GM18517 (cell line): ENCODE measurements around the gene ATOSB.
A peak's percentile ranks its signal among the peaks of the same experiment; 100 is the strongest.

ENCODE experiments used
- ATAC-seq: cut with Tn5 transposase; IDR thresholded peaks from one replicate; pipeline ENCODE4 v1.9.1; 2021; ENCODE audit warnings: mild to moderate bottlenecking, moderate library complexity; ENCODE audit not compliant: unreplicated experiment

Gene ATOSB

GRCh38 chr9:35114113-35114839, 1.4 kb downstream of the ATOSB start:
- ATAC-seq: no peak

- no peak for ATAC-seq
These were observed 3.2 kb downstream of the ATOSB start for GRCh38 chr9:35112257-35113020.

GRCh38 chr9:35111001-35111933, 4.4 kb downstream of the ATOSB start:
- ATAC-seq: peak; percentile 76

GRCh38 chr9:35110327-35110761, 5.3 kb downstream of the ATOSB start:
- no peak for ATAC-seq

- no peak for ATAC-seq
These were observed 6.6 kb downstream of the ATOSB start for GRCh38 chr9:35108946-35109575.

GRCh38 chr9:35108461-35108860, 7.2 kb downstream of the ATOSB start:
- ATAC-seq: no peak

GRCh38 chr9:35107297-35108290, 8.1 kb downstream of the ATOSB start:
- ATAC-seq: no peak

- no peak for ATAC-seq
These were observed 9.3 kb downstream of the ATOSB start for GRCh38 chr9:35106343-35106730.

GRCh38 chr9:35105571-35106342, 9.9 kb downstream of the ATOSB start:
- no peak for ATAC-seq

- ATAC-seq: no peak
These were observed 10.5 kb downstream of the ATOSB start for GRCh38 chr9:35105126-35105525.

- ATAC-seq: no peak
These were observed 11.1 kb downstream of the ATOSB start for GRCh38 chr9:35104586-35104985.

GRCh38 chr9:35103660-35104191, 11.9 kb downstream of the ATOSB start:
- ATAC-seq: no peak

- ATAC-seq: peak; percentile 92
These were observed 12.6 kb downstream of the ATOSB start, which contains the start of gene STOML2 for GRCh38 chr9:35102769-35103659. Gene STOML2 (minus strand): TSS chr9:35103131. CDS start chr9:35103094, 37 bp downstream.

- ATAC-seq: no peak
These were observed 13.2 kb downstream of the ATOSB start for GRCh38 chr9:35102465-35102768.

GRCh38 chr9:35097573-35097972, 18.1 kb downstream of the ATOSB start:
- no peak for ATAC-seq

GRCh38 chr9:35096035-35096849, 19.4 kb downstream of the ATOSB start, which contains the start of gene PIGO:
Gene PIGO (minus strand): TSS chr9:35096591. CDS start chr9:35095565, 1,026 bp downstream.
- peak; percentile 78 for ATAC-seq

GRCh38 chr9:35091536-35091935, 24.1 kb downstream of the ATOSB start:
- ATAC-seq: no peak
